Neural crest cell (in vitro differentiated cells): ENCODE results near the gene PPIB. TPM values are rescaled to one million over a fixed set of nuclear protein-coding genes. Genes with fewer than 3 reads are reported as not detected.

Experiments used
- DNase-seq: peaks from one replicate; pipeline ENCODE4 v3.0.0; 2021; ENCODE audit warnings: low read depth, mixed read lengths, low spot score
- H3K27ac Mint-ChIP-seq: one replicate; pipeline ENCODE4 v1.8.0; 2021; ENCODE audit warnings: mild to moderate bottlenecking, mixed read lengths; ENCODE audit not compliant: unreplicated experiment
- H3K27me3 Mint-ChIP-seq: 2 replicates; pipeline ENCODE4 v1.8.0; 2021; ENCODE audit warnings: low read depth, mild to moderate bottlenecking, mixed read lengths
- H3K36me3 Mint-ChIP-seq: 2 replicates; pipeline ENCODE4 v1.8.0; 2021; ENCODE audit warnings: low read depth, mild to moderate bottlenecking, mixed read lengths
- H3K4me1 Mint-ChIP-seq: 2 replicates; pipeline ENCODE4 v1.8.0; 2021; ENCODE audit warnings: mixed read lengths
- H3K4me3 Mint-ChIP-seq: one replicate; pipeline ENCODE4 v1.8.0; 2021; ENCODE audit warnings: mild to moderate bottlenecking, mixed read lengths
- H3K9me3 Mint-ChIP-seq: 2 replicates; pipeline ENCODE4 v1.8.0; 2021; ENCODE audit warnings: mixed read lengths
- total RNA-seq: library from RNA; stranded (reverse); gene quantifications from 2 replicates; pipeline ENCODE4 v1.2.1, GENCODE V29; 2021
- TF ChIP-seq, protein P1 (sequence below): fragments of 200-600 bp; sonication (generic); conservative IDR thresholded peaks from 2 replicates; pipeline ENCODE4 v1.5.0; 2021; ENCODE audit warnings: antibody characterized with exemption, mild to moderate bottlenecking

The PPIB gene
- total RNA-seq, 1 donor from 2014 or later, result 406 TPM

DNA sequence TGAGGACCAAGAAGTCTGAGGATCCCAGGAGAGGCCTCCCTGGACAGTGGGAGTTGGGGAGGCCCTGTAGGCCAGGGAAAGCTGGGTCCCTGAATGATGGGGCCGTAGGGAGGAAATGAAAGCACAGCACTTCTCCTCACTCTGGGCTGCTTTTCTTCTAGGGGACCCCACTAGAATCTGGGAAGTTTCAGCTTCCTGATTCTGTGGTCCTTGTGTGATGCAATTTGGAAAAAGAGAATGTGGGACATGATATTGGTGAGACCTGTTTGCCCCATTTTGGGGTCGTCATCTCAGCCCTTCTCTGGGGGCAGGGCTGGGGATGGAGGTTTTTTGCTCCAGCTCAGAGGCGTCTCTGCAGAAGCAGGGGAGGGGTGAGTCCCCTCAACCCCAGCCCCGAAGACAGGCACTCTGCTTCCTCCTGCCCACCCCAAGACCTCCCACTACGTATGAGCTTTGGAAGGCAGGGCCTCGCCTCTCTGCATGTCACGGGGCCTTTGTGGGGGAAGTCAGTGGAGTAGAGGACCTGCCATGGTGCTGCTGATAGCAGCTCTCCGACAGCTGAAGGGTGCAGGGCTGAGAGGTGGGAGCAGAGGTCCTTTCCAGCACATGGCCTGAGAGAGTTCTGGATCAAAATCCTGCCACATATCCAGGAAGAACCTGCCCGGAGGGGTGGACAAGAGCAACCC lies 12.8 kb downstream of the PPIB start:
- Mint-ChIP-seq H3K4me1 (peaks cover 31% of the 10 kb centered on the region), H3K27me3 (peaks cover 30% of the 10 kb centered on the region), H3K4me3 (peak overlapping the region; percentile 82), H3K27ac (no peak overlapping the region), H3K36me3 (peaks cover 4% of the 10 kb centered on the region), H3K9me3 (no peaks in the 10 kb centered on the region)
- no peak for DNase-seq
- TF ChIP-seq, protein P1, sequence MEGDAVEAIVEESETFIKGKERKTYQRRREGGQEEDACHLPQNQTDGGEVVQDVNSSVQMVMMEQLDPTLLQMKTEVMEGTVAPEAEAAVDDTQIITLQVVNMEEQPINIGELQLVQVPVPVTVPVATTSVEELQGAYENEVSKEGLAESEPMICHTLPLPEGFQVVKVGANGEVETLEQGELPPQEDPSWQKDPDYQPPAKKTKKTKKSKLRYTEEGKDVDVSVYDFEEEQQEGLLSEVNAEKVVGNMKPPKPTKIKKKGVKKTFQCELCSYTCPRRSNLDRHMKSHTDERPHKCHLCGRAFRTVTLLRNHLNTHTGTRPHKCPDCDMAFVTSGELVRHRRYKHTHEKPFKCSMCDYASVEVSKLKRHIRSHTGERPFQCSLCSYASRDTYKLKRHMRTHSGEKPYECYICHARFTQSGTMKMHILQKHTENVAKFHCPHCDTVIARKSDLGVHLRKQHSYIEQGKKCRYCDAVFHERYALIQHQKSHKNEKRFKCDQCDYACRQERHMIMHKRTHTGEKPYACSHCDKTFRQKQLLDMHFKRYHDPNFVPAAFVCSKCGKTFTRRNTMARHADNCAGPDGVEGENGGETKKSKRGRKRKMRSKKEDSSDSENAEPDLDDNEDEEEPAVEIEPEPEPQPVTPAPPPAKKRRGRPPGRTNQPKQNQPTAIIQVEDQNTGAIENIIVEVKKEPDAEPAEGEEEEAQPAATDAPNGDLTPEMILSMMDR, result no peak

DNA sequence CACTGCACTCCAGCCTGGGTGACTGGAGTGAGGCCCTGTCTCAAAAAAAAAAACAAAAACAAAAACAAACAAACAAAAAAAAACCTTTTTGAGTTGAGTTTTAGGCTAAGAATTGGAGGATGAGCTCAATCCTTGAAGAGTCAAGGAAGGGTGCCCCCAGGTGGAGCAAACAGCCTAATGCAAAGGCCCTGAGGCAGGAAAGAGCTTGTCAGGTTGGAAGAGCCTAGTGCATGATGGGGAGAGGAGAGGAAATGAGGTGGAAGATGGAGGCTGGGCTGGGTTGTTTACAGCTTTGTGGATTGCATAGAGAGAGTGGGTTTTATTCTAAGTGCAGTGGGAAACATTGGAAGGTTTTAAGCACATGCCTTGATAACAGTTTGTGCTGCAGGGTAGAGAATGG lies 13.4 kb downstream of the PPIB start:
- TF ChIP-seq, protein P1, result peak; percentile 19
- Mint-ChIP-seq H3K4me1 (peaks cover 38% of the 10 kb centered on the region), H3K4me3 (peak overlapping the region; percentile 82), H3K27me3 (peaks cover 30% of the 10 kb centered on the region), H3K36me3 (peaks cover 8% of the 10 kb centered on the region), H3K9me3 (no peaks in the 10 kb centered on the region), H3K27ac (no peak overlapping the region)
- no peak for DNase-seq

DNA sequence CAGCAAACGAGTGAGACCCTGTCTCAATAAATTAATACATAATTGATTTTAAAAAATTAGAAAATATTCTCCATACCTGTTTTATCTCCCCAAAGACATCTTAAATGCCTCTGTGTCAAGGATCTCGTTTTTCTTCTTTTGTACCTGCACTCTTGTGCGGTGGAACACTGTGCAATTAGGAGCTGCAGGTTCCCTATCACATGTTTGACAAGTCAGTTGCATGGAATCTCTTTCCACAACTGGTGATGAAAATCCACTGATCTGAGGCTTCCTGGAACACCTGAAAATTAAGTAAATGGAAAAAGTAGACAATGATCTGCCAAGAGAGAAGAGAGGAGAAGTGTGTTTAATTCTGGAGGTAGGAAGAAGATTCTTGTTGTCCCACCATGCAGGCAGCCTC lies 14.2 kb downstream of the PPIB start:
- Mint-ChIP-seq H3K9me3 (no peaks in the 10 kb centered on the region), H3K27me3 (peaks cover 27% of the 10 kb centered on the region), H3K4me1 (peaks cover 39% of the 10 kb centered on the region), H3K27ac (no peak overlapping the region), H3K4me3 (peak overlapping the region; percentile 5), H3K36me3 (peaks cover 9% of the 10 kb centered on the region)
- TF ChIP-seq, protein P1, result no peak
- DNase-seq, result no peak

DNA sequence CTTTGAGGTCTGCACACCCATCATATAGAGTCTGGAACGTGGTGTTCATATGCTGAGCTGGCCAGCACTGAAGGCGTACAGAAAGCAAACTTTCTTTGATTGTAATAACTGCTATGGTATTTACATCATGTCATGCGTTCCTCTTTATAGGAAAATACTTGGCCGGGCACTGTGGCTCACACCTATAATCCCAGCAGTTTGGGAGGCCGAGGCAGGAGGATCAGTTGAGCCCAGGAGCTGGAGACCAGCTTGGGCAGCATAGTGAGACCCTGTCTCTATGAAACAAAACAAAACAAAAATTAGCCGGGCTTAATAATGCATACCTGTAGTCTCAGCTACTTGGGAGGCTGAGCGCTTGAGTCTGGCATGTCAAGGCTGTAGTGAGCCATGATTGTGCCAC lies 14.7 kb downstream of the PPIB start:
- H3K27ac Mint-ChIP-seq, result no peak overlapping the region
- no peaks in the 10 kb centered on the region for H3K9me3 Mint-ChIP-seq
- no peak for DNase-seq
- H3K4me1 Mint-ChIP-seq, result peaks cover 35% of the 10 kb centered on the region
- TF ChIP-seq, protein P1, result no peak
- peak overlapping the region; percentile 68 for H3K4me3 Mint-ChIP-seq
- H3K27me3 Mint-ChIP-seq, result peaks cover 23% of the 10 kb centered on the region
- H3K36me3 Mint-ChIP-seq, result peaks cover 7% of the 10 kb centered on the region

DNA sequence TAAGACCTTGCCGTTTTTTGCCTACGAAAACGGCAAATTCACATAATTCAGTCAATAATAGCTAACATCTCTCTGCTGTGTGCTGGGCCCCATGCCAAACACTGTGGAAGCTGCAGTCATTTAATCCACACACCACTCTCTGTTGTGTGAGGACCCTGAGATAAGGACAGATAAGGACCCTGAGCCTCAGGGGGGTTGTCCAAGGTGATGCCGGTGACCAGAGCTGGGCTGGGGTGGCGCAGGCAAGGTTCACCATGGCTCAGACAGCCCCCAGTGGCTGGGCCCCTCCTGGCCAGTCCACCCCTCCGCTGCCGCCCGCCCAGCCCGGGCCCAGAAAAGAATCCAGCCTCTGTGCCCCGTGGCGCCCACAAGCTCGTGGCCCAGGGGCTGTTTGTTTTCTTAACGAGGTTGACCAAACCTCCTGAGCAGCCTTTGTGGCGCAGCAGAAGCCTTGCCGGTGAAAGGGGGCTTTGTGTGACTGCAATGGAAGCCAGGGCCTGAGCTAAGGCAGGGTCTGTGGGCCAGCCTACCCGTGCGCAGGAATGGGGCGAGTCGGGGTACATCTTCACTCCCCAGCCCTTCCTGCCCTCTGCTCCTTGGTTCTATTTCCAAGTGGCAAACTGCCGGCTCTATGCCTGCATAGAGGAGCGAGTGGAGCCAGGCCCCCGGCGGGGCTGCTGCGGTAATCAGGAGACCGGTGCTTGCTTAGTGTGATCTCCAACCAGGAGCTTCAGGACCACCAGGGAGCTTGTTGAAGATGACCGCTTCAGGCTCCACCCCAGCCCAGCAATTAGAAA lies 15.7 kb downstream of the PPIB start:
- no peaks in the 10 kb centered on the region for H3K9me3 Mint-ChIP-seq
- H3K27ac Mint-ChIP-seq, result no peak overlapping the region
- H3K4me1 Mint-ChIP-seq, result peaks cover 37% of the 10 kb centered on the region
- peaks cover 8% of the 10 kb centered on the region for H3K36me3 Mint-ChIP-seq
- no peak for DNase-seq
- peak overlapping the region; percentile 57 for H3K4me3 Mint-ChIP-seq
- H3K27me3 Mint-ChIP-seq, result peaks cover 14% of the 10 kb centered on the region
- TF ChIP-seq, protein P1, result no peak
